Suprapubic skin (tissue), 4 donors: ENCODE results near the gene ZNF555. TPM values are rescaled to one million over a fixed set of nuclear protein-coding genes. Genes with fewer than 3 reads are reported as not detected.

Source experiments
- DNase-seq, 2 donors: peaks; one replicate each; pipeline ENCODE4 v3.0.0-alpha.2; 2019; ENCODE audit warnings: low spot score in 2 of 2
- H3K27ac ChIP-seq: fragments of 200-600 bp; sonication (generic); one replicate; pipeline ENCODE4 v1.5.1; 2019
- H3K27me3 ChIP-seq: fragments of 200-600 bp; sonication (generic); one replicate; pipeline ENCODE4 v1.5.1; 2019
- H3K36me3 ChIP-seq: fragments of 200-600 bp; sonication (generic); one replicate; pipeline ENCODE4 v1.5.1; 2019
- H3K4me1 ChIP-seq: fragments of 200-600 bp; sonication (generic); one replicate; pipeline ENCODE4 v1.5.1; 2019
- H3K4me3 ChIP-seq: fragments of 200-600 bp; sonication (generic); one replicate; pipeline ENCODE4 v1.5.1; 2019; ENCODE audit warnings: mild to moderate bottlenecking
- H3K9me3 ChIP-seq: fragments of 200-600 bp; sonication (generic); one replicate; pipeline ENCODE4 v1.5.1; 2019
- EP300 ChIP-seq: sonication (generic); formaldehyde crosslinking; IDR thresholded peaks from one replicate; pipeline ENCODE4 v1.6.1; 2017; ENCODE audit warnings: antibody characterized with exemption
- POLR2A ChIP-seq, 2 donors: fragments of 450-650 bp; IDR thresholded peaks; one replicate each; pipeline ENCODE4 v1.6.1; 2017; ENCODE audit warnings: antibody characterized with exemption in 2 of 2, mild to moderate bottlenecking in 2 of 2, moderate library complexity in 2 of 2
- POLR2AphosphoS5 ChIP-seq, 3 donors: sonication (generic); formaldehyde crosslinking; IDR thresholded peaks; one replicate each; pipeline ENCODE4 v1.6.1; 2017; ENCODE audit warnings: antibody characterized with exemption in 3 of 3
- WGBS: methylation state at CpG from one replicate; pipeline ENCODE4 v1.1.5; 2018; 5-methylcytosine and 5-hydroxymethylcytosine counted together
- total RNA-seq, 4 donors: library from RNA; depleted of rRNA; stranded (reverse); fragments of >200 nt; gene quantifications; one replicate each; pipeline ENCODE4 v1.1.0, GENCODE V29; 2016
- TF ChIP-seq, protein P1 (sequence below), 2 donors: fragments of 200-600 bp in 1 of 2; fragments of 450-650 bp in 1 of 2; sonication (generic) in 1 of 2; IDR thresholded peaks; one replicate each; pipeline ENCODE4 v1.5.1; 2016 to 2019; ENCODE audit warnings: antibody characterized with exemption in 2 of 2, mild to moderate bottlenecking in 1 of 2, moderate library complexity in 1 of 2

ZNF555 gene
- total RNA-seq, 4 donors from 2014 or later: 2.5 to 7.6 (median 4.5) TPM

GRCh38 chr19:2805261-2805900 lies 35.9 kb upstream of the ZNF555 start:
- Histone ChIP-seq H3K4me1 (no peaks in the 10 kb centered on the region), H3K27me3 (no peaks in the 10 kb centered on the region), H3K9me3 (no peaks in the 10 kb centered on the region), H3K36me3 (peaks cover 63% of the 10 kb centered on the region), H3K27ac (no peak overlapping the region), H3K4me3 (no peak overlapping the region)
- TF ChIP-seq POLR2AphosphoS5 (IDR thresholded peaks at IDR 0.05) (no peak), POLR2A (IDR thresholded peaks at IDR 0.05) (no peak)
- WGBS: 95% methylated on average over 11 of the region's 28 CpGs
- DNase-seq: no peak

DNA sequence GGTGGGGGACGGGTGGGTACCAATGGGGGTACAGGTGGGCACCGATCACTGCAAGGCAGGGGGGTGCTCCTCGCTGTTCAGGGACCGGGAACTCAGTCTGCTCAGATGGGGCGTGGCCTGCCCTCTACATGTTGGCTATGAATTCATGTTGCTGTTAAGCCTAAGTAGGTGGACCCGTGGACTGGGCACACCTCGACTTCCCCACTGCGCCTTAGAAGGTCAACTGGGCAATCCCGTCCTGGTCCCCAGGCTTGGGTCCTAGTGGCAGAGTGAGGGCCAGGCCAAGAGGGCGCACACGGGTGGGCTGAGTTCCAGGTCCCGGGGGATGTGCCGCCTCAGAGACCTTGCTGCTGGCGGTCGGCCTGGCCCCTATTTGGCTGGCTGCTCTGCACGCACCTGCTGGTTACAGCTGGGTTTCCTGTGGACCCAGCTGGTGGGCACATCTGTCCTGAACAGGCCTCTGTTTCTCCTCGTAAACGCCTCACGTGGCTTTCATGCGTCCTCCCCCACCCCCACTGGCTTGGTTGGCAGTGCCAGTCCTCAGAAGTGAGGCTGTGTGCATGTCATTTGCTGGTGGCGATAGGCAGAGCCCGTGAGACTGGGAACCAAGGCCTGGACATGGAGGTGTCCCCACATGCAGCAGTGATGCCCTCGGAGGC lies 35.2 kb upstream of the ZNF555 start:
- peaks cover 67% of the 10 kb centered on the region for H3K36me3 ChIP-seq
- 100% methylated on average over 8 of the region's 23 CpGs for WGBS
- H3K27ac ChIP-seq: no peak overlapping the region
- no peak for DNase-seq
- H3K4me1 ChIP-seq: no peaks in the 10 kb centered on the region
- no peak overlapping the region for H3K4me3 ChIP-seq
- TF ChIP-seq, protein P1, sequence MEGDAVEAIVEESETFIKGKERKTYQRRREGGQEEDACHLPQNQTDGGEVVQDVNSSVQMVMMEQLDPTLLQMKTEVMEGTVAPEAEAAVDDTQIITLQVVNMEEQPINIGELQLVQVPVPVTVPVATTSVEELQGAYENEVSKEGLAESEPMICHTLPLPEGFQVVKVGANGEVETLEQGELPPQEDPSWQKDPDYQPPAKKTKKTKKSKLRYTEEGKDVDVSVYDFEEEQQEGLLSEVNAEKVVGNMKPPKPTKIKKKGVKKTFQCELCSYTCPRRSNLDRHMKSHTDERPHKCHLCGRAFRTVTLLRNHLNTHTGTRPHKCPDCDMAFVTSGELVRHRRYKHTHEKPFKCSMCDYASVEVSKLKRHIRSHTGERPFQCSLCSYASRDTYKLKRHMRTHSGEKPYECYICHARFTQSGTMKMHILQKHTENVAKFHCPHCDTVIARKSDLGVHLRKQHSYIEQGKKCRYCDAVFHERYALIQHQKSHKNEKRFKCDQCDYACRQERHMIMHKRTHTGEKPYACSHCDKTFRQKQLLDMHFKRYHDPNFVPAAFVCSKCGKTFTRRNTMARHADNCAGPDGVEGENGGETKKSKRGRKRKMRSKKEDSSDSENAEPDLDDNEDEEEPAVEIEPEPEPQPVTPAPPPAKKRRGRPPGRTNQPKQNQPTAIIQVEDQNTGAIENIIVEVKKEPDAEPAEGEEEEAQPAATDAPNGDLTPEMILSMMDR (IDR thresholded peaks at IDR 0.05): no peak
- TF ChIP-seq POLR2AphosphoS5 (IDR thresholded peaks at IDR 0.05): no peak
- TF ChIP-seq EP300: no peak
- no peak for TF ChIP-seq POLR2A (IDR thresholded peaks at IDR 0.05)
- no peaks in the 10 kb centered on the region for H3K9me3 ChIP-seq
- no peaks in the 10 kb centered on the region for H3K27me3 ChIP-seq

DNA sequence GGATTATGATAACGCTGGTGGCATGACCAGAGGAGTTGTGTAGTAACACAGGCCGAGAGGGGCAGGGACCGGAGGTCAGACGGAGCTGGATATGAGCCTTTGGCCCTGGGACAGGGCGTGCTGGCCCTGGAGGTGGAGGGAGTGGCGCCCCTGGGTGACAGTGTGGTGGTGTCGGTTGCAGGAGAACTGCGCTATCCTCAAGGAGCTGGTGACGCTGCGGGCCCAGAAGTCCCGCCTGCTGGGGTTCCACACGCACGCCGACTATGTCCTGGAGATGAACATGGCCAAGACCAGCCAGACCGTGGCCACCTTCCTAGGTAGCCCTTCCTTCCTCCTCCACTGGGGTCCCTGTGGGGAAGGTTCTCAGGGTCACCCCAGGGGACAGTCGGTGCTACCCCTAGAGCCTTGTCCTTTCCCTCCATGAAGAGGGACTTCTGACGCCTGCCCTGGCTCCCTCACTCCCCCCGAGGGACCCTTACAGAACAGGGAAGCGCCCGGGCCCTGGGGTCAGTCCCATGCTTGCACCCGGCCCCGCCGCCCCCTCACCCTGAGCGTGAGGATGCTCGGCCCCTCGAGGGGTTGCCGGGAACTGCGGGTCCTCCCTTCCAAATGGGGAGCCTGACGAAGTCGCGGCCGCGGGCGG lies 34.4 kb upstream of the ZNF555 start:
- 95% methylated on average over 26 of the region's 34 CpGs for WGBS
- no peaks in the 10 kb centered on the region for H3K9me3 ChIP-seq
- peaks cover 74% of the 10 kb centered on the region for H3K36me3 ChIP-seq
- H3K27me3 ChIP-seq: no peaks in the 10 kb centered on the region
- TF ChIP-seq, protein P1 (IDR thresholded peaks at IDR 0.05): no peak
- no peak for TF ChIP-seq EP300
- no peak for TF ChIP-seq POLR2A (IDR thresholded peaks at IDR 0.05)
- no peak overlapping the region for H3K4me3 ChIP-seq
- H3K4me1 ChIP-seq: no peaks in the 10 kb centered on the region
- DNase-seq: no peak
- no peak overlapping the region for H3K27ac ChIP-seq

- WGBS: 90% methylated on average over 6 of the region's 56 CpGs
- Histone ChIP-seq H3K36me3 (peaks cover 78% of the 10 kb centered on the region), H3K27ac (no peak overlapping the region), H3K4me1 (no peaks in the 10 kb centered on the region), H3K4me3 (no peak overlapping the region), H3K9me3 (no peaks in the 10 kb centered on the region), H3K27me3 (no peaks in the 10 kb centered on the region)
- DNase-seq: no peak
- TF ChIP-seq POLR2AphosphoS5 (IDR thresholded peaks at IDR 0.05): no peak
- TF ChIP-seq, protein P1 (IDR thresholded peaks at IDR 0.05): no peak
- no peak for TF ChIP-seq EP300
- no peak for TF ChIP-seq POLR2A (IDR thresholded peaks at IDR 0.05)
Observed at GRCh38 chr19:2807379-2808128, 33.7 kb upstream of the ZNF555 start.

- H3K27me3 ChIP-seq: no peaks in the 10 kb centered on the region
- H3K4me1 ChIP-seq: no peaks in the 10 kb centered on the region
- 91% methylated on average over 18 of the region's 41 CpGs for WGBS
- TF ChIP-seq POLR2AphosphoS5 (IDR thresholded peaks at IDR 0.05) (no peak), EP300 (no peak), POLR2A (IDR thresholded peaks at IDR 0.05) (no peak)
- TF ChIP-seq, protein P1 (IDR thresholded peaks at IDR 0.05): no peak
- no peak overlapping the region for H3K27ac ChIP-seq
- no peaks in the 10 kb centered on the region for H3K9me3 ChIP-seq
- H3K36me3 ChIP-seq: peaks cover 72% of the 10 kb centered on the region
- no peak for DNase-seq
- no peak overlapping the region for H3K4me3 ChIP-seq
Observed at GRCh38 chr19:2808129-2808941, 32.9 kb upstream of the ZNF555 start.
